AG10803 (cell line): ENCODE results near the gene SENP2.

ENCODE experiments used
- DNase-seq: peaks from one replicate; pipeline ENCODE4 v3.0.0; 2010; ENCODE audit warnings: low read depth
- H3K4me3 ChIP-seq: 2 replicates; pipeline ENCODE4 v1.5.1; 2011; ENCODE audit warnings: mild to moderate bottlenecking, low read length, control low read depth
- CTCF ChIP-seq: conservative IDR thresholded peaks from 2 replicates; pipeline ENCODE4 v1.5.1; 2011; ENCODE audit warnings: mild to moderate bottlenecking, low read length, control low read depth, inconsistent platforms

The SENP2 gene

GRCh38 chr3:185655426-185656320 lies 69.6 kb downstream of the SENP2 start:
- TF ChIP-seq CTCF = no peak

GRCh38 chr3:185656321-185656840 lies 70.3 kb downstream of the SENP2 start:
- H3K4me3 ChIP-seq = no peak overlapping the region
- peak; percentile 6; the same call in 1 of the 2 replicates for TF ChIP-seq CTCF
- peak; percentile 99 for DNase-seq

More at GRCh38 chr3:185655426-185656320, 69.6 kb downstream of the SENP2 start:
- no peak overlapping the region for H3K4me3 ChIP-seq
- no peak for DNase-seq

- no peak for TF ChIP-seq CTCF
- H3K4me3 ChIP-seq = no peak overlapping the region
- DNase-seq = no peak
Observed at GRCh38 chr3:185657211-185657610, 71.1 kb downstream of the SENP2 start.

- H3K4me3 ChIP-seq = no peak overlapping the region
- TF ChIP-seq CTCF = no peak
- no peak for DNase-seq
Observed at GRCh38 chr3:185657691-185658503, 71.8 kb downstream of the SENP2 start.

- H3K4me3 ChIP-seq = no peak overlapping the region
- no peak for TF ChIP-seq CTCF
- peak; percentile 100 for DNase-seq
Observed at GRCh38 chr3:185658504-185658912, 72.4 kb downstream of the SENP2 start.

- no peak overlapping the region for H3K4me3 ChIP-seq
- no peak for TF ChIP-seq CTCF
- no peak for DNase-seq
Observed at GRCh38 chr3:185658943-185659342, 72.8 kb downstream of the SENP2 start.
